Measurements from ENCODE around the gene CTTNBP2. TPM values are rescaled to one million over a fixed set of nuclear protein-coding genes. Genes with fewer than 3 reads are reported as not detected.

CTTNBP2 gene
- total and polyA plus RNA-seq, 2 of the 13 experiments (the other 11 are each of a cell fraction or from before 2014, with no cell fraction given), result not detected

- TF ChIP-seq TBX2 (CRISPR knock-in tag; IDR thresholded peaks at IDR 0.05; ENCODE audit: borderline replicate concordance) (no peak), ATF5 (CRISPR knock-in tag; IDR thresholded peaks at IDR 0.05; ENCODE audit: low read depth) (no peak), ZNF251 (CRISPR knock-in tag; IDR thresholded peaks at IDR 0.05) (no peak), ZFP36L1 (CRISPR knock-in tag; IDR thresholded peaks at IDR 0.05) (no peak), SALL1 (CRISPR knock-in tag; IDR thresholded peaks at IDR 0.05) (no peak), RFXAP (CRISPR knock-in tag; IDR thresholded peaks at IDR 0.05; ENCODE audit: borderline replicate concordance) (no peak), RFX5 (IDR thresholded peaks at IDR 0.05; ENCODE audit: low read depth, low read length) (no peak), CBFB (CRISPR knock-in tag; IDR thresholded peaks at IDR 0.05) (no peak), JARID2 (CRISPR knock-in tag; IDR thresholded peaks at IDR 0.05; ENCODE audit: insufficient replicate concordance) (no peak), NBN (conservative IDR thresholded peaks at IDR 0.05) (no peak), ETV5 (CRISPR knock-in tag; IDR thresholded peaks at IDR 0.05; ENCODE audit: borderline replicate concordance) (no peak), BRF2 (CRISPR knock-in tag; IDR thresholded peaks at IDR 0.05) (no peak), THYN1 (CRISPR knock-in tag; IDR thresholded peaks at IDR 0.05; ENCODE audit: borderline replicate concordance, low read depth) (no peak), SALL2 (CRISPR knock-in tag; IDR thresholded peaks at IDR 0.05) (no peak), HOXA9 (CRISPR knock-in tag; IDR thresholded peaks at IDR 0.05; ENCODE audit: borderline replicate concordance) (no peak), CREBL2 (CRISPR knock-in tag; IDR thresholded peaks at IDR 0.05; ENCODE audit: borderline replicate concordance) (no peak), ZNF816 (CRISPR knock-in tag; IDR thresholded peaks at IDR 0.05; ENCODE audit: borderline replicate concordance) (no peak)
- TF ChIP-seq, protein P1, sequence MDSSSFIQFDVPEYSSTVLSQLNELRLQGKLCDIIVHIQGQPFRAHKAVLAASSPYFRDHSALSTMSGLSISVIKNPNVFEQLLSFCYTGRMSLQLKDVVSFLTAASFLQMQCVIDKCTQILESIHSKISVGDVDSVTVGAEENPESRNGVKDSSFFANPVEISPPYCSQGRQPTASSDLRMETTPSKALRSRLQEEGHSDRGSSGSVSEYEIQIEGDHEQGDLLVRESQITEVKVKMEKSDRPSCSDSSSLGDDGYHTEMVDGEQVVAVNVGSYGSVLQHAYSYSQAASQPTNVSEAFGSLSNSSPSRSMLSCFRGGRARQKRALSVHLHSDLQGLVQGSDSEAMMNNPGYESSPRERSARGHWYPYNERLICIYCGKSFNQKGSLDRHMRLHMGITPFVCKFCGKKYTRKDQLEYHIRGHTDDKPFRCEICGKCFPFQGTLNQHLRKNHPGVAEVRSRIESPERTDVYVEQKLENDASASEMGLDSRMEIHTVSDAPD (CRISPR knock-in tag; IDR thresholded peaks at IDR 0.05), result no peak
- in situ Hi-C loops (cut with HindIII; ENCODE audit: extremely low pct_ligation_motif_present, low pct_unique_long_range_greater_than_20kb), result no loop called here
- no peak overlapping the region for H3K9ac ChIP-seq (ENCODE audit: insufficient read depth, low read depth, low read length)
- ChIA-PET CTCF (ENCODE audit: low intra/inter-chr PET ratio, low total read pairs) (no interaction called here), POLR2A (no interaction called here)
- H2AFZ ChIP-seq (ENCODE audit: low read length), result no peak overlapping the region
- DNase-seq (ENCODE audit: low spot score), result no peak
- no peak for FAIRE-seq
- no peaks in the 10 kb centered on the region for H3K36me3 ChIP-seq (replicated peaks in 1 of 2; ENCODE audit: control insufficient read depth in 1 of 2, insufficient read depth in 2 of 2, low read length in 2 of 2)
- H3K4me3 ChIP-seq (replicated peaks in 1 of 3; ENCODE audit: insufficient read depth in 1 of 3, low read depth in 2 of 3, low read length in 3 of 3), result no peak overlapping the region
- H3K9me3 ChIP-seq (ENCODE audit: low read length), result no peaks in the 10 kb centered on the region
- H3K27ac ChIP-seq (ENCODE audit: extremely low read length, insufficient read depth, low read length), result no peak overlapping the region
- ATAC-seq, result no peak
- H3K79me2 ChIP-seq (ENCODE audit: insufficient read depth, low read length), result no peaks in the 10 kb centered on the region
- intact Hi-C loops (cut with micrococcal nuclease; ENCODE audit: unreplicated experiment), result no loop called here
- 11% methylated on average over 8 of the region's 8 CpGs for WGBS (ENCODE audit: low lambda C conversion rate)
- H3K4me2 ChIP-seq (ENCODE audit: low read depth, low read length), result no peak overlapping the region
- H3K4me1 ChIP-seq (ENCODE audit: insufficient read depth, low read length), result no peaks in the 10 kb centered on the region
- no peaks in the 10 kb centered on the region for H3K27me3 ChIP-seq (ENCODE audit: control insufficient read depth in 1 of 2, insufficient read depth in 2 of 2, low read length in 2 of 2)
- BruUV-seq (replicated peaks), result no TSS peak
- H4K20me1 ChIP-seq (ENCODE audit: insufficient read depth, low read length), result no peaks in the 10 kb centered on the region
Observed at GRCh38 chr7:117683430-117684175, 189.6 kb downstream of the CTTNBP2 start.

Measured in HepG2 (cell line).